ENCODE data around the gene CMTM2. TPM values are rescaled to one million over a fixed set of nuclear protein-coding genes. Genes with fewer than 3 reads are reported as not detected.

Gene CMTM2
- total and polyA plus RNA-seq, 9 of the 15 experiments (the other 6 are each of a cell fraction or from before 2014, with no cell fraction given): not detected

- CTCF ChIA-PET (ENCODE audit: low intra/inter-chr PET ratio): no interaction called here
- POLR2A ChIA-PET: interaction anchor here (1.0 to 1.3 kb wide), 3 partner anchors 10 to 192 kb away, joined by 3 to 5 read pairs (median 4); no protein-coding TSS in a partner anchor
- BruUV-seq (replicated peaks): TSS peak; percentile 44
- TF ChIP-seq ZBTB12 (CRISPR knock-in tag; IDR thresholded peaks at IDR 0.05) (no peak), ZNF444 (CRISPR knock-in tag; IDR thresholded peaks at IDR 0.05) (no peak), TAF9B (IDR thresholded peaks at IDR 0.05; ENCODE audit: partially characterized antibody) (no peak), ZNF764 (CRISPR knock-in tag; IDR thresholded peaks at IDR 0.05; ENCODE audit: low read depth) (no peak), TCF7L2 (IDR thresholded peaks at IDR 0.05; ENCODE audit: low read depth, low read length) (no peak), CHCHD3 (CRISPR knock-in tag; IDR thresholded peaks at IDR 0.05) (no peak), MNT (conservative IDR thresholded peaks at IDR 0.05) (no peak), TAL1 (IDR thresholded peaks at IDR 0.05) (no peak), THRB (CRISPR knock-in tag; conservative IDR thresholded peaks at IDR 0.05) (no peak), HDAC6 (IDR thresholded peaks at IDR 0.05; ENCODE audit: low read depth, low read length) (no peak), ZNF165 (CRISPR knock-in tag; IDR thresholded peaks at IDR 0.05; ENCODE audit: borderline replicate concordance) (no peak), BRD9 (IDR thresholded peaks at IDR 0.05; ENCODE audit: low read depth, partially characterized antibody) (peak; percentile 40), TSHZ1 (CRISPR knock-in tag; IDR thresholded peaks at IDR 0.05) (no peak), ZNF431 (CRISPR knock-in tag; IDR thresholded peaks at IDR 0.05) (no peak)
Observed at GRCh38 chr16:66549284-66550131, 29.8 kb upstream of the CMTM2 start, which contains the start of gene TK2. TK2 (minus strand) TSS chr16:66550122; CDS start chr16:66550061, 61 bp downstream.

More at GRCh38 chr16:66549284-66550131, 29.8 kb upstream of the CMTM2 start, which contains the start of gene TK2:
- intact Hi-C loops (cut with micrococcal nuclease) (loop anchor here (2.0 kb wide), 1 partner anchor 33 kb away; no protein-coding TSS in a partner anchor), in situ Hi-C loops (cut with MboI) (no loop called here)
- no peaks in the 10 kb centered on the region for H3K27me3 ChIP-seq (ENCODE audit: control insufficient read depth in 2 of 2, insufficient read depth in 2 of 2, low read length in 2 of 2)
- H3K79me2 ChIP-seq (ENCODE audit: control insufficient read depth, insufficient read depth, low read length): peaks cover 26% of the 10 kb centered on the region
- H4K20me1 ChIP-seq (replicated peaks; ENCODE audit: control insufficient read depth, insufficient read depth, low read length): no peaks in the 10 kb centered on the region
- ATAC-seq (peak; percentile 68), FAIRE-seq (no peak), DNase-seq (ENCODE audit: extremely low read depth in 1 of 4, low spot score in 3 of 4) (peak; percentile 69 to 89 (median 80))
- H3K4me3 ChIP-seq: peak within 1 kb of the TSS; percentile 60
- H3K9ac ChIP-seq (ENCODE audit: insufficient read depth in 1 of 2, low read depth in 2 of 2, low read length in 2 of 2): peak within 1 kb of the TSS; percentile 83 to 94
- H3K36me3 ChIP-seq (ENCODE audit: control insufficient read depth, insufficient read depth, low read length): peaks cover 5% of the 10 kb centered on the region; the same call in 2 of the 3 replicates
- H3K9me1 ChIP-seq (ENCODE audit: control insufficient read depth, insufficient read depth, low read length): peaks cover 3% of the 10 kb centered on the region
- 16% methylated on average over 45 of the region's 80 CpGs for WGBS (ENCODE audit: insufficient coverage, low coverage, missing lambda C conversion rate)
- no peaks in the 10 kb centered on the region for H3K9me3 ChIP-seq (replicated peaks; ENCODE audit: control insufficient read depth, insufficient read depth, low read depth, low read length)
- peaks cover 39 to 41% of the 10 kb centered on the region in 2 experiments for H3K4me1 ChIP-seq (replicated peaks in 1 of 2; ENCODE audit: control insufficient read depth in 2 of 2, insufficient read depth in 2 of 2, low read length in 2 of 2)
- H3K27ac ChIP-seq (ENCODE audit: extremely low read depth, low read depth, low read length): peak within 1 kb of the TSS; percentile 97
- peak within 1 kb of the TSS; percentile 96 for H2AFZ ChIP-seq (ENCODE audit: low read depth, low read length)
- peak within 1 kb of the TSS; percentile 83 for H3K4me2 ChIP-seq (ENCODE audit: insufficient read depth, low read length)

All from K562 (cell line).